Tibial artery (tissue), 4 donors: Measurements from ENCODE around the gene CIDEB.

Experiments
- DNase-seq, 2 donors: peaks; one replicate each; pipeline ENCODE4 v3.0.0-alpha.2; 2019
- H3K27ac ChIP-seq, 2 donors: fragments of 200-600 bp; sonication (generic) in 1 of 2; 1 replicate in 1 of 2; 2 replicates in 1 of 2; pipeline ENCODE4 v1.5.1; 2018 to 2019; ENCODE audit warnings: mild to moderate bottlenecking in 1 of 2
- H3K27me3 ChIP-seq, 2 donors: fragments of 200-600 bp; sonication (generic) in 1 of 2; one replicate each; pipeline versions ENCODE4 v1.5.1 to v1.6.0; 2016 to 2019
- H3K36me3 ChIP-seq, 3 donors: fragments of 200-600 bp; sonication (generic) in 2 of 3; one replicate each; pipeline ENCODE4 v1.5.1; 2016 to 2019; ENCODE audit warnings: mild to moderate bottlenecking in 2 of 3
- H3K4me1 ChIP-seq, 4 donors: fragments of 200-600 bp; sonication (generic) in 2 of 4; 1 replicate in 3 of 4; 2 replicates in 1 of 4; pipeline ENCODE4 v1.5.1; 2016 to 2019
- H3K4me3 ChIP-seq, 2 donors: fragments of 200-600 bp; sonication (generic) in 1 of 2; 1 replicate in 1 of 2; 2 replicates in 1 of 2; pipeline ENCODE4 v1.5.1; 2018 to 2019; ENCODE audit warnings: mild to moderate bottlenecking in 2 of 2
- H3K9me3 ChIP-seq, 3 donors: fragments of 200-600 bp; sonication (generic) in 1 of 3; one replicate each; pipeline ENCODE4 v1.5.1; 2016 to 2019
- CTCF ChIP-seq, 2 experiments: fragments of 200-600 bp in 1 of 2; fragments of 450-650 bp in 1 of 2; IDR thresholded peaks; one replicate each; pipeline ENCODE4 v1.5.1; 2017 to 2019; ENCODE audit warnings: antibody characterized with exemption in 2 of 2, mild to moderate bottlenecking in 1 of 2, moderate library complexity in 1 of 2
- intact Hi-C: fragments of 100-400 bp; cut with DNase I; formaldehyde crosslinking; loops from one replicate; pipeline ENCODE4 v1.15.0; 2023; ENCODE audit warnings: low total_unique reads

The CIDEB gene

GRCh38 chr14:24327303-24327702 lies 19.5 kb upstream of the CIDEB start:
- H3K4me3 ChIP-seq = no peak overlapping the region
- H3K36me3 ChIP-seq = no peaks in the 10 kb centered on the region
- no peaks in the 10 kb centered on the region for H3K9me3 ChIP-seq
- TF ChIP-seq CTCF (IDR thresholded peaks at IDR 0.05) = no peak
- H3K27me3 ChIP-seq = peaks cover 0 to 7% of the 10 kb centered on the region in 2 donors
- no peak for DNase-seq
- intact Hi-C loops = no loop called here
- H3K4me1 ChIP-seq = peaks cover 0 to 8% (median 4%) of the 10 kb centered on the region in 4 donors
- H3K27ac ChIP-seq = no peak overlapping the region

- no peaks in the 10 kb centered on the region for H3K4me1 ChIP-seq
- no peaks in the 10 kb centered on the region for H3K9me3 ChIP-seq
- no peak overlapping the region for H3K27ac ChIP-seq
- no peak overlapping the region for H3K4me3 ChIP-seq
- intact Hi-C loops = no loop called here
- TF ChIP-seq CTCF (IDR thresholded peaks at IDR 0.05) = no peak
- H3K27me3 ChIP-seq = peaks cover 0 to 7% of the 10 kb centered on the region in 2 donors
- no peaks in the 10 kb centered on the region for H3K36me3 ChIP-seq
- DNase-seq = no peak
These were observed 18.2 kb upstream of the CIDEB start for GRCh38 chr14:24325963-24326362.

DNA sequence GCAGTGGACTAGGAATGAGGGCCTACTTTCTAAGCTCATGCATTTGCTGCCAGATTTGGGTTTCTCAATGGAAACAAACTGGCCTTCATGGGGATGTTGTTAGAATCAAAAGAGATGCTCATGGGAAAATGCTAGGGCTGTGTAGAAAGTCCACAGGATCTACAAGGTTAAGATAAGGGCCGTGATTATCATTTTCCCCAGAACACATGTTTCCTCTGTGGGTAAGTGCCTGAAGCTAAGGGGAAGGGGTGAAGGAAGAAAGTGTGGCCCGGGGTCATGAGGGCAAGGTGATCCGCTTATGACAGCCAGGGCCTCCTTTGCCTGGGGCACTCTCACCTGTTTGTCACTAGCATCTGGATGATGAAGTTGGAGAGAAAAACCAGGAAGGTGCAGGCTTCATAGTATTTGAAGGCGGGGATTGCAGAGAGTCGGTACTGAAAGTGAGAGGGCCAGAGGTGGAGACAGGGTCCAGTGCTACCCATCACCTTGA lies 17.3 kb upstream of the CIDEB start:
- H3K4me3 ChIP-seq = no peak overlapping the region
- H3K27ac ChIP-seq = no peak overlapping the region
- TF ChIP-seq CTCF (IDR thresholded peaks at IDR 0.05) = no peak
- H3K4me1 ChIP-seq = no peaks in the 10 kb centered on the region
- intact Hi-C loops = no loop called here
- no peak for DNase-seq
- peaks cover 0 to 11% of the 10 kb centered on the region in 2 donors for H3K27me3 ChIP-seq
- H3K9me3 ChIP-seq = no peaks in the 10 kb centered on the region
- H3K36me3 ChIP-seq = no peaks in the 10 kb centered on the region

DNA sequence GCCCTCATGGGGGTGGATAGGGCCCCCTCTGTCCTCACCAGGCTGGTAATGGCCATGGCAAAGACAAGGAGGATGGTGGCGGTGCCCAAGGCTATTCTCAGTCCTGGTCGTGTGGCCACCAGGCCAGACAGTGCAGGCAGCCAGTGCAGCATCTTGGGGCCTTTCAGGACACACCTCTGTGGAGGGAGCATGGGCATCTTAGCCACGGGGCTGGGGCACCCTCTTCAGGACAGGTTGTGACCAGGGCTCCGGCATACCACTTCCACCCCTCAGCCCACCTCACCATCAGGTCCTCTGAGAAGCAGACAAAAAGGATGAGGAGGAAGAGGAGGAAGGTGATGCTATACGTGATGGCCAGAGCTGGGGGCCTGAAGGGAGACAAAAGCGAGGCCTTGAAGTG lies 16.2 kb upstream of the CIDEB start:
- intact Hi-C loops = no loop called here

GRCh38 chr14:24323341-24323740 lies 15.6 kb upstream of the CIDEB start:
- intact Hi-C loops = no loop called here
- H3K36me3 ChIP-seq = no peaks in the 10 kb centered on the region
- H3K27ac ChIP-seq = no peak overlapping the region

More for the DNA sequence above, 16.2 kb upstream of the CIDEB start:
- TF ChIP-seq CTCF (IDR thresholded peaks at IDR 0.05) = no peak
- Histone ChIP-seq H3K36me3 (no peaks in the 10 kb centered on the region), H3K4me3 (no peak overlapping the region), H3K27ac (no peak overlapping the region), H3K4me1 (no peaks in the 10 kb centered on the region), H3K27me3 (peaks cover 0 to 19% of the 10 kb centered on the region in 2 donors), H3K9me3 (no peaks in the 10 kb centered on the region)
- DNase-seq = no peak

More at GRCh38 chr14:24323341-24323740, 15.6 kb upstream of the CIDEB start:
- no peak for TF ChIP-seq CTCF (IDR thresholded peaks at IDR 0.05)
- DNase-seq = no peak
- no peak overlapping the region for H3K4me3 ChIP-seq
- no peaks in the 10 kb centered on the region for H3K9me3 ChIP-seq
- H3K27me3 ChIP-seq = peaks cover 0 to 26% of the 10 kb centered on the region in 2 donors
- no peaks in the 10 kb centered on the region for H3K4me1 ChIP-seq
